ENCODE results near the gene ZFYVE27.

ZFYVE27 gene

GRCh38 chr10:97744405-97745035 lies 7.6 kb downstream of the ZFYVE27 start:
- no peak for DNase-seq (ENCODE audit: low read depth)

GRCh38 chr10:97747573-97747972 lies 10.6 kb downstream of the ZFYVE27 start:
- no peak for DNase-seq (ENCODE audit: low read depth)

GRCh38 chr10:97748116-97748515 lies 11.2 kb downstream of the ZFYVE27 start:
- DNase-seq (ENCODE audit: low read depth): no peak

- no peak for DNase-seq (ENCODE audit: low read depth)
These were observed 16.0 kb downstream of the ZFYVE27 start for GRCh38 chr10:97752956-97753355.

GRCh38 chr10:97754726-97755125 lies 17.8 kb downstream of the ZFYVE27 start:
- no peak for DNase-seq (ENCODE audit: low read depth)

- DNase-seq (ENCODE audit: low read depth): no peak
These were observed 18.8 kb downstream of the ZFYVE27 start for GRCh38 chr10:97755718-97756117.

- no peak for DNase-seq (ENCODE audit: low read depth)
These were observed 20.5 kb downstream of the ZFYVE27 start for GRCh38 chr10:97757471-97757870.

- DNase-seq (ENCODE audit: low read depth): no peak
These were observed 22.4 kb downstream of the ZFYVE27 start for GRCh38 chr10:97759158-97759887.

GRCh38 chr10:97759946-97760345 lies 23.0 kb downstream of the ZFYVE27 start:
- DNase-seq (ENCODE audit: low read depth): no peak

- DNase-seq (ENCODE audit: low read depth): no peak
These were observed 23.7 kb downstream of the ZFYVE27 start for GRCh38 chr10:97760461-97761257.

GRCh38 chr10:97761331-97761865 lies 24.5 kb downstream of the ZFYVE27 start:
- DNase-seq (ENCODE audit: low read depth): no peak

GRCh38 chr10:97762056-97762455 lies 25.1 kb downstream of the ZFYVE27 start:
- no peak for DNase-seq (ENCODE audit: low read depth)

- no peak for DNase-seq (ENCODE audit: low read depth)
These were observed 25.9 kb downstream of the ZFYVE27 start for GRCh38 chr10:97762816-97763215.

GRCh38 chr10:97763411-97763810 lies 26.5 kb downstream of the ZFYVE27 start:
- no peak for DNase-seq (ENCODE audit: low read depth)

GRCh38 chr10:97763947-97764346 lies 27.0 kb downstream of the ZFYVE27 start:
- DNase-seq (ENCODE audit: low read depth): no peak

- DNase-seq (ENCODE audit: low read depth): no peak
These were observed 27.6 kb downstream of the ZFYVE27 start for GRCh38 chr10:97764519-97764931.

- DNase-seq (ENCODE audit: low read depth): no peak
These were observed 28.3 kb downstream of the ZFYVE27 start for GRCh38 chr10:97765201-97765600.

GRCh38 chr10:97766106-97766810 lies 29.3 kb downstream of the ZFYVE27 start:
- DNase-seq (ENCODE audit: low read depth): no peak

- DNase-seq (ENCODE audit: low read depth): no peak
These were observed 30.3 kb downstream of the ZFYVE27 start for GRCh38 chr10:97766996-97767924.

- no peak for DNase-seq (ENCODE audit: low read depth)
These were observed 31.7 kb downstream of the ZFYVE27 start for GRCh38 chr10:97768322-97769315.

All from stimulated activated CD8-positive, alpha-beta memory T cell treated with anti-CD3 and anti-CD28 coated beads, Interleukin-15, amount 100 ng/mL, for 24 hours (primary cell).